GM19372 (cell line): ENCODE data around the gene SEPHS1.

Experiments used
- ATAC-seq: cut with Tn5 transposase; IDR thresholded peaks from one replicate; pipeline ENCODE4 v1.9.1; 2021; ENCODE audit warnings: mild to moderate bottlenecking, low read depth, moderate library complexity; ENCODE audit not compliant: unreplicated experiment

The SEPHS1 gene

DNA sequence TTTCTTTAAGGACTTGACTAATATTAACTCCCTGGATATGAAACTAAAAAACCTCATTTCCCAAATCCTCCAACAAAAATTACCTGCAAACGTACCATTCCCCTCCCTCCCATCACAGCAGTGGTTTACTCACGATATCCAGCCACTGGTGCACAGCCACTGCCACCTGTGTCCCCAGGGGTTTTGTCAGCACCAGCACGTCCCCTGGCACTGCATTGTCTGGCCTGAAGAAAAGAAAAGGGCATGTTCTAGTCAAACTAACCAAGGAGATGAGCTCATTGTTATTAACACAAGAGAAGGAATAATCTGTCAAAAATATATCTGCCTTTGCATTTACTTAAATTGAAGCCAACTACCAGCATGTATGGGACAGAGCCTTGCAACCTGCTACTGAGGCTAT, 18.5 kb downstream of the SEPHS1 start:
- no peak for ATAC-seq

DNA sequence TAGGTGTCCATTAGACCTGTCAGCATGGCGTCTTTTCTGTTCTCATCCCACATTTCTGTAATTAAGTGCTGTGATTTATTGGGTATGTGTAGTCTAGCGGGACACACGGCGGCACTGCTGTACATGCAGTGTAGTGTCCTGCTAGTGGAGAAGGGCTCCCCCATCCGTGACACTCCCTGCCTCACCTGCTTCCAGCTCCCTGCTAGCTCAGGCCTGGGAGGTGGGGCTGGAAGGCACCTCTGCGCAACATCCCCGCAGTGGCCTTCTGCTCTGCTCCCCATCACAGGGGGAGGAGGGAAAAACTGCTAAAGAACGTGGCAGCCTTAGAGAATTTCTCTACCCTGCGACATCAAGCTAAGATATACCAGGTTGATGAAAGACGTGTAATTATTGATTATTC, 19.5 kb downstream of the SEPHS1 start:
- ATAC-seq: no peak

DNA sequence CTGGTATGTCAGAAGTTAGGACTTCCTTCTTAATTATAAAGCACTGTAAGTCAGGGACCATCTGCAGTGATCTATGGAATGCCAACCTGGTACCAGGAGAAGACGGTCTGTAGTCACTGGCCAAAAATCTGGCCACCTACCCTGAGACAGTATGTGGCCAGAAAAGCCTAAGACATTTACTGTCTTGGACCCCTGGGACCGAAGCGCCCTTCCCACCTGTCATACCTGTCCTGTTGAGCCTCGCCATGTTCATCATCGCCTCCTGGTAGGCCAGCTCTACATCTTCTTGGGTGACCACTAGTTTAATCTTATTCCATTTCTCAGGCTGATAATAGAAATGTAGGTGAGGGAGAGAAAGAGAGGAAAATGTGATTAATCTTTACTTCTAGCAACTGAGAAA, 20.0 kb downstream of the SEPHS1 start:
- no peak for ATAC-seq

DNA sequence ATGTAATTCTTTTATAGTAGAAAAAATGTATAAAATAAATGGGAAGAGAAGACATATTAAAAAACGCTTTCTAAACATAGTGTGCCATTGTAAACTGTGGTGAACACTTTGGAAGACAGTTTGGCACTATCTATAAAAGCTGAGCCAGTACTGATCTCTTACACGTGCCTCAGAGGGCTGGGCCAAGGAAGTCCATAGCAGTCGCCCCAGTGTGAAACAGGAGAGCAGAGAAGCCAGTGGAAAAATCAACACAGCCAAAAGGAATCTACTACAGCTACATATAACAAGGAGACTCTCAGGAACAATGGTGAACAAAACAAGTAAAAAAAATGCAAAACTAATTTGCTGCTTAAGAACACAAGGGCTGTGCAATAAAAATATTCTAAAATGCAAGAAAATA, 20.6 kb downstream of the SEPHS1 start:
- ATAC-seq: no peak

DNA sequence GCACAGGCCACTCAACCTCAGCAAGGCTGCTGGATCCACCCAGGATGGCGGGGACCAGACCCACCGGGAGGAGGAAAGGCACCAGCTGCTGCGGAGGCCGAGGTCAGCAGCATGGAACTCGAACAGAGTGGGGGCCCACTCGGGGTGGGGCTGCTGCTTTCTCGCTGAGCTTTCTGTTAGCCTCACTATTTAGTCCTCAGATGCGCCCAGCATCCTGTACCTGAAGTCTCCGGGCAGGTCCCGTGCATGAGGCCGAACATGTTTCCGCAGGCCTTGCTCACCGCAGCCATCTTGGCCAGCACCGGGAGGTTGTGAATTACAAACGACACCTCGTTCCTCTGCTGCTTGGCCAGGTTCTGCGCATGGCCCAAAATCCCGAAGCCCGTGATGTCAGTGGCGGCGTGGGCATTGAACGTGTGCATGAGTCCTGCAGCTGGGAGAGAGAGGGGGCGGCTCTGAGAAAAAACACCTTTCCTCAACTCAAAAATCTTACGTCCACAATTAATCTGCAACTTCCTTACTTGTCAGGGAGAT, 25.4 kb downstream of the SEPHS1 start:
- ATAC-seq: no peak

DNA sequence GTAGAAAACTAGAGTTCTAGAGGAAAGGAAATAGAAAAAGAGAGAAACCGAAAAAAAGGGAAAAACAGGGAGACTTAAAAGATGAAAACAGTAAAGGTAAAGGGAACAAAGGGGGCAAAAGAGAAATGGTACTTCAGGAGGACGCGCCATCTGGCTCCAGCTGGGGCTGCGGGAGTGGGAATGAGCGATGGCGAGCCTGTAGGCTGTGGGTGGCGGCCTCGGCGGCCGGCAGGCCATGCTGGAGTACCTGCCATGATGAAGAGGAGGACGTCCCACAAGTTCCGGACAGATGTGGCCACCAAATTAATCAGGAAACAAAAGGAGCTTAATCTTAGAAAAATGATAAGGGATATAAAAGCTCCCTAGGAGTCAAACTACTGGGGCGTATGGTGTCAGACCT, 26.5 kb downstream of the SEPHS1 start:
- ATAC-seq: no peak

DNA sequence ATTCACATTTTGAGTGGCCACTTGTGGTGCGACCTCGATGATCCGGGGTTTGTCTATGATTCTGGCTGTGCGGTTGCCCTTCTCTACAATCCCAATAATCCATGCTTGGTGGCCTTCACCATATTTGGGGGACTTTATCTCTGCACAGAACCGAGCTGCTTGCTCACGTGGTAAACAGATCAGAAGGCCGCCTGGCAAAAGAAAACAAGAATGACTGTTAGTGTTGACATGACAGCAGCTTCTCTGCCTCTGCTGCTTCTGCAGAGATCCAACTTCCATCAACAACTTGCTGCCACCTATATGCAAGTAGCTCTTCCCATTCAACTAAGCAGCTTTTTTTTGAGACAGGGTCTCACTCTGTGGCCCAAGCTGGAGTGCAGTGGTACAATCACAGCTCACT, 28.9 kb downstream of the SEPHS1 start:
- ATAC-seq: no peak

DNA sequence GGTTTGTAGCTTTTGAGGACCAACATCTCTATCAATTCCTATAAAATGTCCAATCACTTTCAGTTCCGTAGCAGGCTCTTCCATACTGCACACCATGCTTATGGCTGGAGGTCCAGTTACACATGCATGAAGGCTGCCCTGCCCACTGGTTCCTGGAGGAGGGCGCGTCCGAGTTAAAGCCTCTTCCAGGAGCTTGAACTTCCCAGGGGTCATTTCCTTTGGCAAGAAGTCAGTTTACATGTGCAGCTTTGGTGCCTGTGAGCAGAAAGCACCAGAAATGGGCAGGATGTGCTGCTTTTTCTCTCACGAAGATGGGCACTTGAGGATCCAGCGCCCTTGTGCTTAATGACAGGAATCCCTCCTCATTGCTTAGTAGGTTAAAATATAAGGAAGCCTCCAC, 30.6 kb downstream of the SEPHS1 start:
- no peak for ATAC-seq

DNA sequence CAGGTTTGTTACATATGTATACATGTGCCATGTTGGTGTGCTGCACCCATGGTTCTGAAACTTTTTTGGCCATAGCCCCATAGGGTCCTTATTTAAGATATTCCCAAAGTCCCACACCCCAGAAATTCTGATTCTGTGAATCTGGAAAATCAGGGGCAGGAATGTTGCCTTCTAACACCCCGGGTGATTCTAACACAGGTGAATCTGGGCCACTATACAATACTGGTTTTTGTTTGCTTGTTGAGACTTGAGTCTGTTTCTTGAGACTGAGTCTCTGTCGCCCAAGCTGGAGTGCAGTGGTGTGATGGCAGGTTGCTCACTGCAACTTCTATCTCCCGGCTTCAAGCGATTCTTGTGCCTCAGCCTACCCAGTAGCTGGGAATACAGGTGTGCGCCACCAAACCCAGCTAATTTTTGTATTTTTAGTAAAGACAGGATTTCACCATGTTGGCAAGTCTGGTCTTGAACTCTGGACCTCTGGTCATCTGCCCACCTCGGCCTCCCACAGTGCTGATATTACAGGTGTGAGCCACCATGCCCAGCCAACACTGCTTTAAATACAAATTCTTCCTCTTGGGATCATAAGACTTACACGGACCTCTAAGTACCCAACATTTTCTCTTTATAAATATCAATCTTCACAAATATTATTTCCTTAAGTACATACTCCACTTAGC, 31.3 kb downstream of the SEPHS1 start:
- no peak for ATAC-seq

DNA sequence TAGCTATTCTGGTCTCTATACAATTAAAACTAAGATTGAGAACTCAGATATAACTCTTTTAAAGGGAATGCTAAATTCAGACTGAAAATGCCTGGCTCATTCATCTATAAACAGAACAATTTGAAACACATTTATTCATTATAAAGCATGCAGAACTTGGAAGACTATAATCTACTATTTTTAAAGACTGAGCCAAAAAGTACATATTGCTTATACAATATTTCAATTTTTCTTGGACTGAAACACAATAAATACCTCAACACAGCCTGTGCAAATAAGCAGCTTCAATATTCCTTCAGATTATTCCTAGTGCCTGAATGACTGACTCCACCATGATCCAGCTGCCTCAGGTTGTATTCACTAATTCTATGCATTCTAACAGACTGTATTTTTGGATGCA, 32.7 kb downstream of the SEPHS1 start:
- ATAC-seq: no peak

DNA sequence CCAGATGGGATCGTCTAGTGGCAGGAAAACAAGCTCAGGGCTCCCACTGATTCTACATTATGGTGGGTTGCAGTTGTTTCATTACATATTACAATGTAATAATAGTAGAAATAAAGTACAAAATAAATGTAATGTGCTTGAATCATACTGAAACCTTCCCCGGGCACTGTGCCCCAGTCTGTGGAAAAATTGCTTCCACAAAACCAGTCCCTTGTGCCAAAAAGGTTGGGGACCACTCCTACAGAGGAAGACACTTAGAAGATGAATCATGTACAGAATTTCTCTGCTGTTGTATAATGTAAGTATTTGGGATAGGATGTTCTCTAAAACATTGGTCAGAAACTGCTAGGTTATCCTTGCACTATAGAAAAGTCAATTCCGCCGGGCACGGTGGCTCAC, 36.9 kb downstream of the SEPHS1 start:
- no peak for ATAC-seq

DNA sequence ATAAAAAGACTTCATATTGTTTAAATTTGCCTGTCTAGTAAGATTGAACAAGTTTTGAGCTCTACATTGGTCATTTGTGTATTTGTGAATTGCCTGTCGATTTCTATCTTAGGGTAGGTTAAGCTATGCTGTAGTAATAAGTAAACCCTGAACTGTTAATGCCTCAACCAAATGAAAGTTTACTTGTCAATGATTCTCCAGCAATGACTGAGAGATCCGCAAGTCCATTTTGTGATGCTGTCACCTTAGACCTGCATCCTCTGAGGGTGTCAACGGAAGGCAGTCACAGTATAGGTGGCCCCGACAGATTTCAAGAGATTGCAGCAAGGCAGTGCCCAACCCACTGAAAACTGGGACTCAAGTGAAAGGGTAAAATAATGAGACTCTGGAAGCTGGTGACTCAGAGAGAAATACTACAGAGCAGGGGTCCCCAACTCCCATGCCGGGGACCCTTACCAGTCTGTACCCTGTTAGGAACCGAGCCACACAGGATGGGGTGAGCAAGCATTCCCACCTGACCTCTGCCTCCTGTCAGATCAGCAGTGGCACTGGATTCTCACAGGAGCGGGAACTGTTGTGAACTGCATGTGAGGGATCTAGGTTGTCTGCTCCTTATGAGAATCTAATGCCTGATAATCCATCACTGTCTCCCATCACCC, 37.4 kb downstream of the SEPHS1 start:
- ATAC-seq: no peak

DNA sequence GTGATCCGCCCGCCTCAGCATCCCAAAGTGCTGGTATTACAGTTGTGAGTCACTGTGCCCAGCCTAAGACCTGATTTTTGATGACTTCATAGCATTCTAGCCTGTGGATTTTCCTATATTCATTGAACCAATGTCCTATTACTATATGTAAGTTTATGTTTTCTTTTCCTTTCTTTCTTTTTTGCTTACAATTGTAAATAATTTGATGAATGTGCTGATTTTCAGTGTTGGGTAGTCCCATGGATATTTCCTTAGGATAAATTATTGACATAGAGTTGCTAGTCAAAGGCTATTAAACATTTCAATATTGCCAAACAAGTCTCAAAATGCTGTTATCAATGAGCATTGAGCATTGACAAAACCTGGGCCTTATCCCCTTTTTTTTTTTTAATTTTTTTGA, 38.3 kb downstream of the SEPHS1 start:
- ATAC-seq: no peak

DNA sequence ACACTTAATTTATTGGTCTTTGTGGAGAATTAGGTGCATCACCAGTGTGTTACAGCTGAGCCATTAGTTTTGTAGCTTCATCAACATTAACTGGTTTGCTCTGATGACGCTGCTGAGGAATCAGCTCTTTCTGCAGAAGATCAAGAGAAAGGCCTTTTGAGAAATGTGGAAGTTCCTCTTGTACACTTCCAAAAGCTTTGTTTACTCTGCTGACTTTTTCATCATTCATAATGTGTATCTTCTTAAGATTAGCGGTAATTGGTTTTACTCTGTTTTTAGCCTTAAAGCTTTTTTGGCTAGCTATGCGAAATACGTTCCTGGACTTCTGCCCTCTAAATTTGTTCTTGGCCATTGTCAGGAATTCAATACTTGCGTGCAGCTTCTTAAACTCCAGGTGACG, 40.0 kb downstream of the SEPHS1 start:
- ATAC-seq: no peak

DNA sequence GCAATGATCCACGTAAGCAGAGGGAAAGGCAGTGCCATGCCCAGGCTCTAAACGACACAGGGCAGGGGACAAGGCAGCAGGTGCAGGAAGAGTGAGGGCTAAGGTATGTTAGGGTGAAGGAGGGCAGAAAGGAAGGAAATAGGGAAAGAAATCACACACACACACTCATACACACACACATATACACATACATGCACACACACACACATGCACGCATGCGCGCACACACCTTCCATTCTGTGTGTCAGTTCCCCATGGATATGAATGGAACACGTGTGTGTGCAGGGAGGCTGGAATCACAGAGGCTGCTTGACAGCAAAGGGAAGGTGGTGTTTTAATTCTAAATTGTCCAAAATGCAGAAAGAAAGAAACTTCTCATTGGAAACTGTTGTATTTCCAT, 42.0 kb downstream of the SEPHS1 start:
- ATAC-seq: no peak

DNA sequence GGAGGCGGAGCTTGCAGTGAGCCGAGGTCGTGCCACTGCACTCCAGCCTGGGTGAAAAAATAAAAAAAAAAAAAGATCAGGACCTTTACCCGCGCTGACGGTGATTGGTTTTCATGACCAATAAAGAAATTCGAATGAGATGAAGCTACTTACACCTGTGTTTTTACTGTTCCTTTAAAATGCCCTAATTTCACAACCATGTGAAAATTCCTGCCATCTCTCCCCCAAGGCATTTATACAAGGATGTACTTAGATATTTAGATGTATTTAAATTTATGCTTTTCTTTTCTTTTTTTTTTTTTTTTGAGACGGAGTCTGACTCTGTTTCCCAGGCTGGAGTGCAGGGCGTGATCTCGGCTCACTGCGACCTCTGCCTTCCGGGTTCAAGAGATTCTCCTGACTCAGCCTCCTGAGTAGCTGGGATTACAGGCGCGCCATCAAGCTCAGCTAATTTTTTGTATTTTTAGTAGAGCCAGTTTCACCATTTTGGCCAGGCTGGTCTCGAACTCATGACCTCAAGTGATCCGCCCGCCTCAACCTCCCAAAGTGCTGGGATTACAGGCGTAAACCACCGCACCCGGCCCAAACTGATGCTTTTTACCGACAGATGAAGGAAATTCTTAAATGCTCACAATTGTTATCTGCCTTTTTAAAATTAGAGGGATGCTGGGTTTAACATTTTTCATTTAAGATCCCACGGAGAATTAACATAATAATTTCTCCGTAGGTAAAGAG, 45.1 kb downstream of the SEPHS1 start:
- no peak for ATAC-seq

DNA sequence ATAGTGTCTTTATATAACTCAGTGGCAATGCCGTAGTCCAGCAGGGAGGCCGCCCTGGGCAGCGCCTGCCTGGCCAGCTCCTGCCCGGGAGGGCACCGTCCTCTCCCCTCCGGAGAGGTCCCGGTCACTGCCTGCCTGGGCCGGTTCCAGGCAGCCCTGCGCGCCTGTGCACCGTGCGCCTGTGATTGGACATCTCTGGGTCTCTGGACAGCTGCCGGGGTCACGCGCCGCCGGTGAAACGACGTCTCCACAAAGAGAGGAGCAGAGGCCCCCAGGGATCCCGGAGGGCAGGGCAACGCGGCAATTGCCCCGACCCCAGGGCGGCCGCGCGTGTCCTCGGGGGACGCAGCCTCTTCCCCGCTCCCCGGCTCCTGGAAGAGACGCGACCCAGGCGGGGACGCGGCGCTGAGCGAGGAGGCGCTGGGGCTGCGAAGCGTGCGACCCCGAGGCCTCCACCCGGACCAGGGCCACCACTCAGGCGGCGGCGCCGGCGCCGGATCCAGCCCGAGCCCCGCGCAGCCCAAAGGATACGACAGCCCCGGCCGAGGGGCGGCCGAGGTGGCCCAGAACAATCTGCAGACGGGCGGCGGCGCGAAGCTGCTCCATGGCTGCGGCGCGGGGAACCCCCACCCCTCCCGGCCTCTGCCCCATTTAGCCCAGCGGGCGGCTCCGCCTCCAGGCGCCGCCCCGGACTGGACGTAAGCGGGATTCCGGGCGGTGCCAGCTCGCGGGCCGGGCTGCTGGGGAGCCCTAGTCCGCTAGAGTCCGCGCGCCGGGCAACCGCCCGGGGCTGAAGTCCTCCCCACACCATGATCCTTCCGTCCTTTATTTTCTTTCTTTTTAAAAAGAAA, 48.4 kb downstream of the SEPHS1 start, which contains the start of gene PHYH:
Gene PHYH (minus strand): TSS at position 628 of the 851 bp plus-strand sequence. CDS start 22 bp downstream, at position 606.
- peak; percentile 53 for ATAC-seq

DNA sequence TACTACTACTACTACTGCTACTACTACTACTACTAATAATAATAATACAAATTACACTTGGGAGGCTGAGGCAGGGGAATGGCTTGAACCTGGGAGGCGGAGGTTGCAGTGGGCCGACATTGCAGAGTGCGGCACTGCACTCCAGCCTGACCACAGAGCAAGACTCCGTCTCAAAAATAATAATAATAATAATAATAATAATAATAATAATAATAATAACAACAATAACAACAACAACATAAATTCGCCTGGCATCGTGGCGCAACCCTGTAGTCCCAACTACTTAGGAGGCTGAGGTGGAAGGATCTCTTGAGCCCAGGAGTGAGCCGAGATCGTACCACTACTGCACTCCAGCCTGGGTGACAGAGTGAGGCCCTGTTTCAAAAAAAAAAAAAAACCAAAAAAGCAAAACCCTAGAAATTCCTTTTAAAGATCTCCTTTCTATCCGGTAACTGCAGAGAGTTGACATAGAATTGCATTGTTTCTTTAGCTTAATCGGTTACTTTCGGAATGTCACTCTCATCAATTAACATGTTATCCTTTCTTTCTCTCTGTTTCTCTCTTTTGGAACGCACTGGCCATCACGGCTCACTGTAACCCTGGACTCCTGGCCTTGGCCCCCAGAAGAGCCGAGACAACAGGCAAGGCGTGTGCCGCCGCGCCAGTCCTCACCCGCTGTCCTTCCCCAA, 49.2 kb downstream of the SEPHS1 start:
- ATAC-seq: no peak

DNA sequence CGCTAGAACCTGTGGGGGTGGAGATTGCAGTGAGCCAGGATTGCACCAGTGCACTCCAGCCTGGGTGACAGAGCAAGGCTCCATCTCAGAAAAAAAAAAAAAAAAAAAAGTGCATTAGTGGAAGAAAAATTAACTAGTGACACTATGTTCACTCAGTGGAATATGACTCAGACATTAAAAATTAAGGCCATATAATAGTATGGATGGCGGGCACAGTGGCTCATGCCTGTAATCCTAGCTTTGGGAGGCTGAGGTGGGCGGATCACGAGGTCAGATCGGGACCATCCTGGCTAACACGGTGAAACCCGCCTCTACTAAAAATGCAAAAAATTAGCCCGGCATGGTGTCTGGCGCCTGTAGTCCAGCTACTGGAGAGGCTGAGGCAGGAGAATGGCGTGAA, 51.6 kb downstream of the SEPHS1 start:
- ATAC-seq: no peak

DNA sequence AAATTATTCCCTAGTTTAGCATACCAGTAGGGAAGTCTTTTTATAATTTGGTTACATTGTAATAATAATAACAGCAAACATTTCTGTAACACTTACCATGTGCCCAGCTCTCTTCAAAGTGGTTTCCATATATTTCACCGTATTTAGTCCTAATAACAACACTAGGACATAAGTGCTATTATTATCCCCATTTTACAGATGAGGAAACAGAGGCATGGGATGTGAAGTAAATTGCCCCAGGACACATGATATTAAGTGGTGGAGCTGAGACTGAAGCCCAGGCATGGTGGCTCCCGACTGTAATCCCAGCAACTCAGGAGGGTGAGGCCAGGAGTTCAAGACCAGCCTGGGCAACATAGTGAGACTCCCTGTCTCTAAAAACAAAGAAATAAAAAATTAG, 53.3 kb downstream of the SEPHS1 start:
- ATAC-seq: no peak
